HUES48 (cell line): ENCODE data around the gene LINGO3.
A peak's percentile ranks its signal among the peaks of the same experiment; 100 is the strongest.

Experiments
- H3K27ac ChIP-seq: one replicate; pipeline ENCODE4 v1.7.0; 2013; ENCODE audit warnings: low read depth, low read length, inconsistent platforms
- H3K27me3 ChIP-seq: 2 replicates; pipeline ENCODE4 v1.6.1; 2013; ENCODE audit warnings: mild to moderate bottlenecking, low read length; ENCODE audit not compliant: control insufficient read depth, insufficient read depth
- H3K36me3 ChIP-seq: 2 replicates; pipeline ENCODE4 v1.6.1; 2013; ENCODE audit warnings: low read length; ENCODE audit not compliant: control insufficient read depth, insufficient read depth
- H3K4me1 ChIP-seq: 2 replicates; pipeline ENCODE4 v1.6.1; 2013; ENCODE audit warnings: mild to moderate bottlenecking, low read length; ENCODE audit not compliant: control insufficient read depth, insufficient read depth
- H3K4me3 ChIP-seq: 2 replicates; pipeline ENCODE4 v1.5.1; 2013; ENCODE audit warnings: mild to moderate bottlenecking, low read depth, low read length
- H3K9ac ChIP-seq: 2 replicates; pipeline ENCODE4 v1.6.1; 2013; ENCODE audit warnings: mild to moderate bottlenecking, low read depth, low read length, moderate library complexity
- H3K9me3 ChIP-seq: 2 replicates; pipeline ENCODE4 v1.6.1; 2013; ENCODE audit warnings: low read length; ENCODE audit not compliant: control insufficient read depth, insufficient read depth

LINGO3 gene

DNA sequence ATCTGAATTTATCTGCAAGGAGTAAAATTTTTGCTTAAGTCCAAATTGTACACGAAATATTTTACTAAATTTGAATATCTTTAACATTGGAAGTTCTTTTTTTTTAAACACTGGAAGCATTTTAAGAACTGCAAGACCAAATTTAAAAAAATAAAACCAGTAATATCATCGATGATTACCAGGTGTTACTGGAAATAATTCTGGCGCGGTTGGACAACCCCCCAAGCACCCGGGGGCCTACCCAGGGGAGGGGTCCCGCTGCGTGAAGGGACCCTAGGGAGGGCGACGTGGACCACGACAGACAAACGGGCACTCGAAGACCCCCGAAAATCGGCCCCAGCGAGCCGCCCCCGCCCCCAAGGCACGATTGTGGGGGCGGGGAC is 39.1 kb downstream of the LINGO3 start:
- no peaks in the 10 kb centered on the region for H3K27me3 ChIP-seq
- peak overlapping the region; percentile 51; the same call in 1 of the 2 replicates for H3K9ac ChIP-seq
- peak overlapping the region; percentile 72 for H3K27ac ChIP-seq
- H3K9me3 ChIP-seq, result no peaks in the 10 kb centered on the region
- H3K36me3 ChIP-seq, result peaks cover 20% of the 10 kb centered on the region
- peak overlapping the region; percentile 100 for H3K4me3 ChIP-seq
- H3K4me1 ChIP-seq, result no peaks in the 10 kb centered on the region

DNA sequence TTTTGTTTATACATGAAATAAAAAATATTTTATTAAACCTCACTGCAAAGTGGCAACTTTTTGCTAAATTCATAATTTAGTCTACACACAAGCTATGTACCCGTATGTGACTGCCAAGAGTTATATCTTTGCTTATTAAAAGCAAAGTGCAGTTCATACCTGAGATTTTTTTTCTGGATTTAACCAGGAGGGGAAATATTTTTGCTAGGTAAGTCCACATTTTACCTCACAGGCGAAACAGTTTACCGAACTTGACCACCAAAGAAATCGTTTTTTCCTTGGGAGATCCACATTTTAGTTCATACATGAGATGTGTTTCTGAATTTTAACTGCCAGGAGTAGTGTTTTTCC is 39.5 kb downstream of the LINGO3 start:
- Histone ChIP-seq H3K27ac (no peak overlapping the region), H3K9me3 (no peaks in the 10 kb centered on the region), H3K4me3 (peak overlapping the region; percentile 100), H3K9ac (peak overlapping the region; percentile 51; the same call in 1 of the 2 replicates), H3K27me3 (no peaks in the 10 kb centered on the region), H3K36me3 (peaks cover 20% of the 10 kb centered on the region), H3K4me1 (no peaks in the 10 kb centered on the region)

DNA sequence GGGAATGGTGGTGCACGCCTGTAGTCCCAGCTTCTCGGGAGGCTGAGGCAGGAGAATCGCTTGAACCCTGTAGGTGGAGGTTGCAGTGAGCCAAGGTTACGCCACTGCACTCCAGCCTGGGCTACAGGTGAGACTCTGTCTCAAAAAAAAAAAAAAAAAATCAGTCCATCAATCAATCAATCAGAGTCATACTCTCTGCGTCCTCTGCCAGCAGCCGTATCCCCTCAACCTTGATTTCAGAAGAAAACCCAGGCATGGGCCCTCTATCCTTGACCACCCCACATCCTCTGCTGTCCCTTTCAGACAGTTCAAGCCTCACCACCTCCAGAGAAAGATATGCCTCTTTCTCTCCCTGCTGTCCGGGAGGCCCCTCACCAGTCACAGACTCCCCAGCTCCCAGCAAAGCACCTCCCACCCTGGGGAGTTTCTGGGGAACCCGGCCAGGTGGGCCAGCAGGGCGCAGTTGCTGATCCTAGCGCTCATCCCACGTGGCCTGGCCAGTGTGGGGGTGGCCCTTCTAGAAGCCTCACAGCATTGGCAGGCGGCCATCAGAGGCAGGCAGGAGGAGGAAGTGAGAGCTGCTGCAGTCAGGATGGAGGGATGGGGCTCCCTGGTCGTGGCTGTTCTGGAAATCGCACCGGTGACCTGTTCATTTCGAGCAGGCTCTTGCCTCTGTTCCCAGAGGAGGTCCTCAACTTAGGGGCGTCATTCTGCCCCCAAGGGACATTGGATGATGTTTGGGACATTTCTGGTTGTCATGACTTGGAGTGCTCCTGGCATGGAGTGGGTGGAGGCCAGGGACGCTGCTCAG is 41.6 kb downstream of the LINGO3 start:
- Histone ChIP-seq H3K9ac (no peak overlapping the region), H3K27me3 (no peaks in the 10 kb centered on the region), H3K4me3 (no peak overlapping the region), H3K9me3 (no peaks in the 10 kb centered on the region), H3K4me1 (no peaks in the 10 kb centered on the region), H3K27ac (no peak overlapping the region), H3K36me3 (peaks cover 2% of the 10 kb centered on the region; the same call in 1 of the 2 replicates)

DNA sequence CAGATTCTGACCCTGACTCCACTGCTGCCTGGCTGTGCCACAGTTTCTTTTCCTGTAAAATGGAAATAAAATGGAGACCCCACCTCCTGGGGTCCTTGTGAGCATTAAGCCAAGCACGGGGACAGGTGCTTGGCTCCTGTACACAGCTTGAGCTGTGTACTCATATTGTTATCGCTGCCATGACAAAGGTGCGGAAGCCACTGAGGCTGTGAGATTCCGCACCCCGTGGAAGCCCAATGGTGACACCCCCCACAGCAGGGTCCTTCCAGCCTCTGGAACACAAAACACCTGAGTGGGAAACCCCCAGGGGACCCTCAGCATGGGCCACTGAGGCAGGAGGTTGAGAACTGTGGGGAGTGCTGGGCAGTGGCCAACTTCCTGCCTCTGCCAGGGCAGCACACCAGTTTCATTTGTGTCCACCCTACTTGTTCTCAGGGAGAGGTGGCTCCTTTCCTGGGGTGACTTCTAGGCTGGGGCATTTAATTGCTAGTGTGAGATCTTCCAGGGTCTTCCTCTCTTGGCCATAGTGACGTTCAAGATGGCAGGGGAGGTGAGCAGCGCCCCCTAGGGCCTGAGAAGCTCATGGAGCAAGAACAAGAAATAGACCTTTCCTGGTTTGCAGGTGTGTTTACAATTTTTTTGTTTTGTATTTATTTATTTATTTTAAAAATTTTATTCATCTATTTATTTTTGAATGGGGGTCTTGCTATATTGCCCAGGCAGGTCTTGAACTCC is 46.3 kb downstream of the LINGO3 start:
- H3K4me1 ChIP-seq, result no peaks in the 10 kb centered on the region
- H3K27me3 ChIP-seq, result no peaks in the 10 kb centered on the region
- no peaks in the 10 kb centered on the region for H3K9me3 ChIP-seq
- no peak overlapping the region for H3K4me3 ChIP-seq
- H3K36me3 ChIP-seq, result no peaks in the 10 kb centered on the region
- H3K27ac ChIP-seq, result no peak overlapping the region
- H3K9ac ChIP-seq, result no peak overlapping the region

- Histone ChIP-seq H3K36me3 (no peaks in the 10 kb centered on the region), H3K27me3 (no peaks in the 10 kb centered on the region), H3K27ac (no peak overlapping the region), H3K4me1 (no peaks in the 10 kb centered on the region; the same call in 1 of the 2 replicates), H3K9ac (no peak overlapping the region), H3K4me3 (no peak overlapping the region), H3K9me3 (no peaks in the 10 kb centered on the region)
These were observed 47.6 kb downstream of the LINGO3 start for GRCh38 chr19:2260341-2260805.

GRCh38 chr19:2259336-2259735 is 48.6 kb downstream of the LINGO3 start:
- H3K4me3 ChIP-seq, result no peak overlapping the region
- no peaks in the 10 kb centered on the region; the same call in 1 of the 2 replicates for H3K4me1 ChIP-seq
- H3K36me3 ChIP-seq, result no peaks in the 10 kb centered on the region
- H3K9ac ChIP-seq, result no peak overlapping the region
- H3K9me3 ChIP-seq, result no peaks in the 10 kb centered on the region
- H3K27ac ChIP-seq, result no peak overlapping the region
- peaks cover 1% of the 10 kb centered on the region; the same call in 1 of the 2 replicates for H3K27me3 ChIP-seq
